ENCODE data around the gene ZNRF1. TPM values are rescaled to one million over a fixed set of nuclear protein-coding genes. Genes with fewer than 3 reads are reported as not detected.

Gene ZNRF1
- total RNA-seq, 1 donor = 20.7 TPM

DNA sequence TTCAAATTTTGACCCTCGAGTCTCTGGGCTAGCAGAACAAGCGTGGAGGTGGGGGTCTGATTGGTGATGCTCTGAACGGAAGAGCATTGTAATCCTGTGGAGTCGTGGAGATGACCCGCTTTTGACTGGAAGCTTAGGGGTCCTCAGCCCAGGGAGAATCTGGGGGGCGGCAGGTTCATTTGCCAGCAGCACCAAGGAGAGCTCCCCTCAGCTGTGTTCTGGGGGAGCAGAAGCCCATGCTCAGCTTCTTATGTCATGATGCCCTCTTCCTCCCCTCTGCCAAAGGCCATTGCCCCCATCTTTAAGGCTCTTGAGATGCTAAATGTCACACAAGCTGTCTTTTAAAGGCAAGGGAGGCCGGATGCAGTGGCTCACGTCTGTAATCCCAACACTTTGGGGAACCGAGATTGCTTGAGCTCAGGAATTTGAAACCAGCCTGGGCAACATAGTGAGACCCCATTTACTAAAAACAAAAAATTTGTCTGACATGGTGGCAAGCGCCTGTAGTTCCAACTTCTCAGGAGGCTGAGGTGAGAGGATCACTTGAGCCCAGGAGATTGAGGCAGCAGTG, 98.5 kb downstream of the ZNRF1 start:
- TF ChIP-seq, protein P1, sequence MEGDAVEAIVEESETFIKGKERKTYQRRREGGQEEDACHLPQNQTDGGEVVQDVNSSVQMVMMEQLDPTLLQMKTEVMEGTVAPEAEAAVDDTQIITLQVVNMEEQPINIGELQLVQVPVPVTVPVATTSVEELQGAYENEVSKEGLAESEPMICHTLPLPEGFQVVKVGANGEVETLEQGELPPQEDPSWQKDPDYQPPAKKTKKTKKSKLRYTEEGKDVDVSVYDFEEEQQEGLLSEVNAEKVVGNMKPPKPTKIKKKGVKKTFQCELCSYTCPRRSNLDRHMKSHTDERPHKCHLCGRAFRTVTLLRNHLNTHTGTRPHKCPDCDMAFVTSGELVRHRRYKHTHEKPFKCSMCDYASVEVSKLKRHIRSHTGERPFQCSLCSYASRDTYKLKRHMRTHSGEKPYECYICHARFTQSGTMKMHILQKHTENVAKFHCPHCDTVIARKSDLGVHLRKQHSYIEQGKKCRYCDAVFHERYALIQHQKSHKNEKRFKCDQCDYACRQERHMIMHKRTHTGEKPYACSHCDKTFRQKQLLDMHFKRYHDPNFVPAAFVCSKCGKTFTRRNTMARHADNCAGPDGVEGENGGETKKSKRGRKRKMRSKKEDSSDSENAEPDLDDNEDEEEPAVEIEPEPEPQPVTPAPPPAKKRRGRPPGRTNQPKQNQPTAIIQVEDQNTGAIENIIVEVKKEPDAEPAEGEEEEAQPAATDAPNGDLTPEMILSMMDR (IDR thresholded peaks at IDR 0.05; ENCODE audit: insufficient read depth, low read depth, low read length) = no peak
- H3K4me3 ChIP-seq (ENCODE audit: low read depth, low read length) = no peak overlapping the region
- no peak for DNase-seq (ENCODE audit: low read depth)

DNA sequence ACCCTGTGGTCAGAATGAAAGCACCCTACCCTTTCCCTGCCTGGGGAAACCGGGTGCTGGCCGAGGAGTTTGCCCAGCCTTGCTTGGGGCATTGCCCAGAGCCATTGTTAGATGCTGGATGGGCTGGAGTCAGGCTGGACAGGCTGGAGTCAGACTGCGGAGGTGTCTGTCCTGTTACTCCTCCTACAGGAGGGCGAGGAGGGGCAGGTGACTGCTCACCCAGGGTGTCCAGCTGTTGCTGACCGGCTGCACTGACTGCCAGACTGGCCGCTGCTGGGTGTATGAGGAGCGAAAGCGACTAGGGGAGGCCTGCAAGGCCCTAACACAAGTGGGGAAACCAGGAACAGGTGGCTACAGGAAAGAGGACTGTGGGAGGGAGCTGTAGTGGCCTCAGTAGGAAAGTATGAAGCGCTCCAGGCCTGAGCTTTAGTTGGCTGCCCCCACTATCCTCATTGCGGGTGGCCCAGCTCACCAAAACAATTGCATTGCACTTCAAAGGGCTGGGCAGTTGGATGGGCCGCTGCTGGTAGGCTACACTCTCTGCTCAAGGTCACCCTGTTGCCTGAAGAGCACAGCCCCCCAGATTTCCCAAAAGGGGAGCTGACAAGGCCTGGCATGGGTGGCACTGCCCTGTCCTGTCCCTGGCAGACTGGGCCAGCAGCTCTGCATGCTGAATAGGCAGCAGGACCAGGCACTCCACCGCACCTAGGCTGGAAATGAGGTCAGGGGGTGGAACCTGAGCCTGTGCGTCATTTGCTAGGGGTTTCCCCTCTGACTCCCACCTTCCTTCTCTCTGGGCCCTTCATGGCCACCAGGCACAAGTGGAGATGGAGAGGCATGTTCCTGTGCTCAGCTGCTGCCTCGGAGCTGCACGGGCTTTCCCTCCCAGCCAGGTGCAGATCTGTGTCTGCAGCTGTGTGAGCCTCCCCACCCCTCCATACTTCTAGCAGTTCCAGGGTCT, 99.4 kb downstream of the ZNRF1 start:
- TF ChIP-seq, protein P1 (IDR thresholded peaks at IDR 0.05; ENCODE audit: insufficient read depth, low read depth, low read length) = no peak
- no peak for DNase-seq (ENCODE audit: low read depth)
- H3K4me3 ChIP-seq (ENCODE audit: low read depth, low read length) = no peak overlapping the region

DNA sequence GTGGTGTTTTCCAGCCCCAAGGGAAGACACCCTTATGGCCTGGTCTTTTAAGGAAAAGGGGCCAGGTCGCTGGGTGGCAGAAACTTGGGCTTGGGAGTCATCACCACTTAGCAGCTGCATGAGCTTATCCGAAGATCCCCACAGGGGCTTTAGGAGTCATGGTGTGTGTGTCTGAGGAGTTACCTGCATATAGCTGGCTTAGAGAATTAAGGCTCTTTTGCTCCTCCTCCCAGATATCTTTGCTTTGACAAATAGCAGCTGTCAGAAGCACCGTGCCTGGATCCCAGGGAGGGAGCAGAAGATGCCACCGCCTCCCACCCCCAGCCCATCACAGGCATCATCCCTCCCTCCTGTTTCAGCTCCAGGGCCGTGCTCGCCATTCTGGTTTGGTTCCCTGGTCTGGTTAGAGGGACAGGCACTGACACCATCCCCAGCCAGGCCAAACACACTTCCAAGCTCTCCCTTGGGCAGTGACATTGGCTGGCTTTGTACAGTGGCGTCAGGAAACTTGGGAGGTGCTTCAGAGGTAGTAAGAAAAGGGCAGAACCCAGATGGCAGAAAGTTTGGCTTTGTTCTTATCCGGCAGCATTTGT, 100.3 kb downstream of the ZNRF1 start:
- DNase-seq (ENCODE audit: low read depth) = no peak
- TF ChIP-seq, protein P1 (IDR thresholded peaks at IDR 0.05; ENCODE audit: insufficient read depth, low read depth, low read length) = no peak
- no peak overlapping the region for H3K4me3 ChIP-seq (ENCODE audit: low read depth, low read length)

DNA sequence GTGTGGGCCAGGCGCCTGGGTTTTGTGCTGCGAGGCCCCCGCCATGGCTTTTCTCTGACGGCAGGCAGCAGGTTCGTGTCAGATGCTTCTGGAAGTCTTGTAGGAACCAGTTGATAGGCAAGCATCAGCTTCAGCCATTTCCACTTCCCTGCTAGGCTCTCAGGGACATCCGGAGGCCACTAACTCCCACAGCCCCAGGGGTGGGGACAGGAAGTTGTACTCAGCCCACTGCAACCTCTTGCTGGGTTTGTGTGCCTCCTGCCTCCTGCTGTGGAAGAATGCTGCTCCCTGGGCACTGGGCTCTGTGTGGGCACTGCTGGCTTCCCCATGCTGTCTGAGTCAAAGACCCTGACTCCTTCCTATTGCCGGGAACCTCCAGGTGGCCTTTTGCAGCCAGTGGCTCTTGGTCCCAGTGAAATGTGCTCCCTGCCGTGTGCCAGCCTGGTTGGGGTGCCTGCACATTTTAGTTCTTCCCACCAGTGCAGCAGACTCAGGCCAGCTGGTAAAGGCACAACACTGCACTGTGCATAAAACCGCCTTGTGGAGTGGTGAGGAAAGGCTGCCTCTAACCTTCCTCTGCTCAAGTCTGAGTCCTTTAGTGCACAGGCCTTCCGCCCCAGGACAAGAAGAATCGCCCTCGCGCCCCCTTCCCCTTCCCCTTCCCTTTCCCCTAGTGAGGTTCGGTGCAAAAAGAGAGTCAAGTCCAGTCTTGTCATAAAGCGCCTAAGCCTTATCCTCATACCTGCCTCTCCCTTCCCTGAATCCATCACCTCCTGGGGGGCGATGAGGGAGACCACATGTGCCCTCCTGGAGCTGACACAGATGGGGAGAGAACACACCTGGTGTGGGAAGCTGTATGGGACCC, 101.1 kb downstream of the ZNRF1 start:
- DNase-seq (ENCODE audit: low read depth) = no peak
- no peak overlapping the region for H3K4me3 ChIP-seq (ENCODE audit: low read depth, low read length)

DNA sequence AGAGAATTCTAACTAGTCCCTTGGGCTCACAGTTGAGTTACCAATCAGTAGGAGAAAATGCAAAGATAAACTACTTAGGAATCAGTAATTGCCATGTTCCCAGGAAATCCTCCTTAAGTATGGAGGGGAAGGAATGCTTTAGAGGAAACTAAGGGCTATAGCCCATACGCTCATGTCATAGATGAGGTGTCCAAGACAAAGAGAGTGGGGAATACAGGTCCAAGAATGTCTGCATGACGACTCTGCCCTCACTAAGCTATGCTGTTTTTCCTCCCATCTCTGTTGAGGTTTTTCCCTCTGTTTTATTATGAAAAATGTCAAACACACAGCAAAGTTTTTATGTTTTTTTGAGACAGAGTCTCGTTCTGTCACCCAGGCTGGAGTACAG, 101.8 kb downstream of the ZNRF1 start:
- TF ChIP-seq, protein P1 (IDR thresholded peaks at IDR 0.05; ENCODE audit: insufficient read depth, low read depth, low read length) = no peak
- H3K4me3 ChIP-seq (ENCODE audit: low read depth, low read length) = no peak overlapping the region

More for the DNA sequence above, 101.1 kb downstream of the ZNRF1 start:
- TF ChIP-seq, protein P1 (IDR thresholded peaks at IDR 0.05; ENCODE audit: insufficient read depth, low read depth, low read length) = no peak

DNA sequence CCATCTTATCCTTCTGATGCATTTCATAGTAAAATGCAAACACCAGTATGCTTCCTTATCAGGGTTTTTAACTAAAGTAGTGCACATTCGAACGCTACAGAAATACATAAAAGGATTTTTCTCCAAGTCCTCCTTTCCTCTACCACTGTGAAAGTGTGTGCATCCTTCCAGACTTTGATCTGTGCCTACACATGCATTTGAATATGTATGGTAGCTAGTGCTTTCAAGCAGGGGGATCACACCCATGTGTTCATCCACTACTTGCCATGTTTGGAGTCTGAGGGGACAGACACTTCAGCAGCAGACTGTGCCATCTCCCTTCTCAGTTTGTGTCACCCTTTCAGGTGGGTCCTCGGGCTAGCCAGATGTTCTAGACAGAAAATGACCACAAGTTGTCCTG, 102.8 kb downstream of the ZNRF1 start:
- DNase-seq (ENCODE audit: low read depth) = no peak
- TF ChIP-seq, protein P1 (IDR thresholded peaks at IDR 0.05; ENCODE audit: insufficient read depth, low read depth, low read length) = no peak
- H3K4me3 ChIP-seq (ENCODE audit: low read depth, low read length) = no peak overlapping the region

More for the DNA sequence above, 101.8 kb downstream of the ZNRF1 start:
- DNase-seq (ENCODE audit: low read depth) = no peak
